K562 (cell line): ENCODE data around the gene QKI. TPM values are rescaled to one million over a fixed set of nuclear protein-coding genes. Genes with fewer than 3 reads are reported as not detected.
A peak's percentile ranks its signal among the peaks of the same experiment; 100 is the strongest.

Experiments used
- MGA ChIP-seq: fragments of 450-650 bp; IDR thresholded peaks from 2 replicates; pipeline ENCODE4 v1.6.1; 2016; ENCODE audit warnings: mild to moderate bottlenecking, moderate library complexity
- MITF ChIP-seq: IDR thresholded peaks from 2 replicates; pipeline ENCODE4 v1.6.1; 2014; ENCODE audit warnings: antibody characterized with exemption
- NFRKB ChIP-seq: fragments of 450-650 bp; IDR thresholded peaks from 2 replicates; pipeline ENCODE4 v1.6.1; 2016; ENCODE audit warnings: low read depth
- NFYB ChIP-seq: IDR thresholded peaks from 2 replicates; pipeline ENCODE4 v1.6.1; 2011; ENCODE audit warnings: mild to moderate bottlenecking, moderate library complexity; ENCODE audit not compliant: insufficient read length; ENCODE audit errors: extremely low read depth
- PURB ChIP-seq: sonication (generic); formaldehyde crosslinking; IDR thresholded peaks from 2 replicates; pipeline ENCODE4 v1.9.0; 2021; ENCODE audit warnings: low read depth, mild to moderate bottlenecking, missing genetic modification reagents
- RAD51 ChIP-seq: fragments of 450-650 bp; IDR thresholded peaks from 2 replicates; pipeline ENCODE4 v1.7.1; 2016; ENCODE audit warnings: low read depth, mild to moderate bottlenecking, borderline replicate concordance
- UBTF ChIP-seq, 2 experiments: IDR thresholded peaks; 2 replicates each; pipeline ENCODE4 v1.6.1; 2012; ENCODE audit warnings: improper control_type of control experiment in 2 of 2, low read depth in 2 of 2, low read length in 2 of 2, borderline replicate concordance in 1 of 2
- USF1 ChIP-seq: sonication (generic); formaldehyde crosslinking; IDR thresholded peaks from 2 replicates; pipeline ENCODE4 v1.9.0; 2022; ENCODE audit warnings: mild to moderate bottlenecking, missing genetic modification reagents
- ZNF174 ChIP-seq: fragments of 250-450 bp; sonication (Bioruptor Pico); IDR thresholded peaks from 2 replicates; pipeline ENCODE4 v1.4.0; 2020; ENCODE audit warnings: mild to moderate bottlenecking
- ZNF445 ChIP-seq: fragments of 250-450 bp; sonication (Bioruptor Pico); IDR thresholded peaks from 2 replicates; pipeline ENCODE4 v1.4.0; 2020; ENCODE audit warnings: low read depth, mild to moderate bottlenecking, moderate library complexity
- ZNF57 ChIP-seq: fragments of 450-650 bp; formaldehyde crosslinking; IDR thresholded peaks from 2 replicates; pipeline ENCODE4 v1.4.0; 2020; ENCODE audit warnings: mild to moderate bottlenecking, moderate library complexity
- ZSCAN32 ChIP-seq: fragments of 450-650 bp; formaldehyde crosslinking; IDR thresholded peaks from 2 replicates; pipeline ENCODE4 v1.4.0; 2020; ENCODE audit warnings: mild to moderate bottlenecking, moderate library complexity
- polyA plus RNA-seq, 8 experiments: library from polyadenylated mRNA; depleted of rRNA in 4 of 8; stranded (reverse) in 5 of 8; unstranded in 3 of 8; fragments of >200 nt; fragmentation: Nextera tagmentation in 2 of 8; fragmentation: Illumina TruSeq in 1 of 8; extraction: Ambion mirVana in 2 of 8; extraction: Trizol in 1 of 8; gene quantifications; 2 replicates each; pipeline versions ENCODE4 v1.2.1 to v1.2.3, GENCODE V29; 2011 to 2014; ENCODE audit warnings: inconsistent platforms in 1 of 8, missing spikeins in 1 of 8
- total RNA-seq, 7 experiments: library from RNA; depleted of rRNA in 6 of 7; stranded (reverse); fragments of >200 nt in 6 of 7; fragmentation: Illumina TruSeq in 2 of 7; extraction: Trizol in 2 of 7; gene quantifications; 2 replicates each; pipeline versions ENCODE4 v1.2.1 to v1.2.3, GENCODE V29; 2011 to 2021; ENCODE audit warnings: low replicate concordance in 1 of 7

QKI gene
- total and polyA plus RNA-seq, 9 of the 15 experiments (the other 6 are each of a cell fraction or from before 2014, with no cell fraction given), result 20.4 to 215 (median 123) TPM

GRCh38 chr6:163412801-163413344 is 1.6 kb upstream of the QKI start (continued):
- no peak for TF ChIP-seq ZNF445
- TF ChIP-seq UBTF (IDR thresholded peaks at IDR 0.05; ENCODE audit: borderline replicate concordance in 1 of 2, low read depth in 2 of 2, low read length in 2 of 2), result no peak; a peak in 1 of 4 replicates
- TF ChIP-seq RAD51, result no peak
- TF ChIP-seq ZSCAN32 (CRISPR knock-in tag), result no peak
- no peak for TF ChIP-seq NFYB
- TF ChIP-seq MGA, result no peak
- TF ChIP-seq NFRKB, result 0 out of 2 replicates have a peak, but pooled peaks have one; percentile 39
- TF ChIP-seq MITF, result no peak
- no peak for TF ChIP-seq PURB
- TF ChIP-seq ZNF57 (CRISPR knock-in tag), result no peak
- no peak for TF ChIP-seq ZNF174
- no peak for TF ChIP-seq USF1 (CRISPR knock-in tag)
